ENCODE data around the gene GMPR.

DNA sequence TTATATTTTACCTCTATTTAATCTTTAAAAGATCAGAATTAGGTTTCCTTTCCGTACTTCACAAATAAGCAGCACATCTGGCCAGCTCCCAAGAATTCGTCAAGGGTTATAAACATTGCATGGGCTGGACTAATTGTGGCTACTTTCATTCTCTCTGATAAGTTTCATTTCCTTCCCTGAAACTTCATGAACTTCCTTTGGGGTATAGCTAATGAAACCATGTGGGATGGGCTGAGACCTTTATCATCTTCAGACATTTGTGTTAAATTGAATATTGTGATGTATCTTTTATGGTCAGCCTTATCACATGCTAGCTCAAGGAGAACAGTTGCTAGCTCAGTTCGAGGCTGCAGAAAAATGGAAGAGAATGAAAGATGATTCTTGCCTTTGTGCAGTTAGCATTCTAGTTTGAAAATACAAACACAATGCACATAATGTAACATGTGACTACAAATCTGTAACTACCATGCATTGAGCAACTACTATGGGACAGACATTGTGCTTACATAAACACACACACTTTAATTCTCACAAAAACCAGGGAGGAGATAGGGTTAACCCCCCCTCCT lies 1.7 kb upstream of the GMPR start:
- TF ChIP-seq EZH2 (IDR thresholded peaks at IDR 0.05; ENCODE audit: borderline replicate concordance, low read length), result no peak
- TF ChIP-seq, protein P1, sequence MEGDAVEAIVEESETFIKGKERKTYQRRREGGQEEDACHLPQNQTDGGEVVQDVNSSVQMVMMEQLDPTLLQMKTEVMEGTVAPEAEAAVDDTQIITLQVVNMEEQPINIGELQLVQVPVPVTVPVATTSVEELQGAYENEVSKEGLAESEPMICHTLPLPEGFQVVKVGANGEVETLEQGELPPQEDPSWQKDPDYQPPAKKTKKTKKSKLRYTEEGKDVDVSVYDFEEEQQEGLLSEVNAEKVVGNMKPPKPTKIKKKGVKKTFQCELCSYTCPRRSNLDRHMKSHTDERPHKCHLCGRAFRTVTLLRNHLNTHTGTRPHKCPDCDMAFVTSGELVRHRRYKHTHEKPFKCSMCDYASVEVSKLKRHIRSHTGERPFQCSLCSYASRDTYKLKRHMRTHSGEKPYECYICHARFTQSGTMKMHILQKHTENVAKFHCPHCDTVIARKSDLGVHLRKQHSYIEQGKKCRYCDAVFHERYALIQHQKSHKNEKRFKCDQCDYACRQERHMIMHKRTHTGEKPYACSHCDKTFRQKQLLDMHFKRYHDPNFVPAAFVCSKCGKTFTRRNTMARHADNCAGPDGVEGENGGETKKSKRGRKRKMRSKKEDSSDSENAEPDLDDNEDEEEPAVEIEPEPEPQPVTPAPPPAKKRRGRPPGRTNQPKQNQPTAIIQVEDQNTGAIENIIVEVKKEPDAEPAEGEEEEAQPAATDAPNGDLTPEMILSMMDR (conservative IDR thresholded peaks at IDR 0.05 in 1 of 2, IDR thresholded peaks at IDR 0.05 in 1 of 2; ENCODE audit: extremely low read depth in 1 of 2, insufficient read depth in 1 of 2, low read depth in 1 of 2, low read length in 2 of 2), result no peak
